ENCODE results near the gene SLIT3.

GRCh38 chr5:168784454-168784853 lies 516.5 kb downstream of the SLIT3 start:
- TF ChIP-seq CTCF (IDR thresholded peaks at IDR 0.05; ENCODE audit: borderline replicate concordance, extremely low read depth, low read length, poor library complexity, severe bottlenecking) (no peak), EZH2 (IDR thresholded peaks at IDR 0.05; ENCODE audit: borderline replicate concordance, low read depth, low read length, severe bottlenecking) (no peak)

Data from DND-41 (cell line).